ENCODE measurements around the gene IMPDH2. TPM values are rescaled to one million over a fixed set of nuclear protein-coding genes. Genes with fewer than 3 reads are reported as not detected.

Gene IMPDH2
- total and polyA plus RNA-seq, 10 of the 15 experiments (the other 5 are each of a cell fraction or from before 2014, with no cell fraction given): 190 to 424 (median 345) TPM

GRCh38 chr3:49021213-49021812, 7.9 kb downstream of the IMPDH2 start (continued):
- TF ChIP-seq E4F1 (IDR thresholded peaks at IDR 0.05; ENCODE audit: borderline replicate concordance, partially characterized antibody) (peak; percentile 7), TBL1XR1 (IDR thresholded peaks at IDR 0.05; ENCODE audit: low read depth, low read length) (0 out of 2 replicates have a peak, but pooled peaks have one; percentile 14), HCFC1 (IDR thresholded peaks at IDR 0.05; ENCODE audit: low read length) (peak; percentile 49; the same call in 1 of the 2 replicates), NFYB (IDR thresholded peaks at IDR 0.05; ENCODE audit: insufficient read depth, low read depth, low read length) (peak; percentile 70; the same call in 1 of the 2 replicates), RAD21 (IDR thresholded peaks at IDR 0.05; ENCODE audit: insufficient read depth, low read depth, low read length) (no peak), ZBED1 (IDR thresholded peaks at IDR 0.05; ENCODE audit: borderline replicate concordance) (peak; percentile 59; the same call in 1 of the 2 replicates), ATF2 (IDR thresholded peaks at IDR 0.05; ENCODE audit: low read length) (no peak), YBX1 (IDR thresholded peaks at IDR 0.05) (no peak), WRNIP1 (IDR thresholded peaks at IDR 0.05; ENCODE audit: borderline replicate concordance, low read depth, low read length) (no peak), RBBP5 (conservative IDR thresholded peaks at IDR 0.05) (no peak), IKZF1 (conservative IDR thresholded peaks at IDR 0.05) (no peak), IRF4 (IDR thresholded peaks at IDR 0.05; ENCODE audit: low read depth, low read length) (peak; percentile 59; the same call in 1 of the 2 replicates), GABPA (IDR thresholded peaks at IDR 0.05; ENCODE audit: low read depth) (no peak), MXI1 (IDR thresholded peaks at IDR 0.05; ENCODE audit: low read depth, low read length) (peak; percentile 55), EGR1 (IDR thresholded peaks at IDR 0.05; ENCODE audit: borderline replicate concordance in 1 of 2, low read depth in 2 of 2, low read length in 2 of 2) (peak in 1 of 2 experiments; percentile 51; a peak in 1 of 3 replicates), SREBF1 (IDR thresholded peaks at IDR 0.05; ENCODE audit: low read length) (peak; percentile 18; the same call in 1 of the 2 replicates), HDAC6 (IDR thresholded peaks at IDR 0.05; ENCODE audit: unreplicated experiment) (peak; percentile 83), RB1 (IDR thresholded peaks at IDR 0.05; ENCODE audit: borderline replicate concordance) (peak; percentile 63; the same call in 1 of the 2 replicates), PAX5 (IDR thresholded peaks at IDR 0.05; ENCODE audit: borderline replicate concordance, low read depth, low read length) (peak; percentile 61; the same call in 1 of the 2 replicates), BCL3 (IDR thresholded peaks at IDR 0.05; ENCODE audit: borderline replicate concordance, insufficient read depth, low read depth, low read length, poor library complexity, severe bottlenecking) (peak; percentile 9), TAF1 (IDR thresholded peaks at IDR 0.05; ENCODE audit: borderline replicate concordance, low read depth, low read length) (peak; percentile 94; the same call in 1 of the 2 replicates), BCL11A (IDR thresholded peaks at IDR 0.05; ENCODE audit: low read depth, low read length) (no peak), LARP7 (IDR thresholded peaks at IDR 0.05) (peak; percentile 63), POU2F2 (IDR thresholded peaks at IDR 0.05; ENCODE audit: borderline replicate concordance, low read depth, low read length) (peak; percentile 98), RELA (IDR thresholded peaks at IDR 0.05; ENCODE audit: borderline replicate concordance, partially characterized antibody) (peak; percentile 72), SMARCA5 (IDR thresholded peaks at IDR 0.05) (peak; percentile 8)

Data from GM12878 (cell line).